HL-60/S4 treated with retinoic acid at 250 ng/mL for 4 days and 3 days (cell line): Measurements from ENCODE around the gene C1QL4.
"Not testable (repeated sequence)": the region's sequence is repeated elsewhere in the genome, so short reads cannot be mapped to it uniquely, and the experiment has no call there.

Source experiments
- in situ Hi-C: fragments of 300-500 bp; cut with MboI; formaldehyde crosslinking; loops from 2 replicates; pipeline ENCODE4 v1.7.0; 2022; ENCODE audit warnings: low sequenced_read_pairs

C1QL4 gene

DNA sequence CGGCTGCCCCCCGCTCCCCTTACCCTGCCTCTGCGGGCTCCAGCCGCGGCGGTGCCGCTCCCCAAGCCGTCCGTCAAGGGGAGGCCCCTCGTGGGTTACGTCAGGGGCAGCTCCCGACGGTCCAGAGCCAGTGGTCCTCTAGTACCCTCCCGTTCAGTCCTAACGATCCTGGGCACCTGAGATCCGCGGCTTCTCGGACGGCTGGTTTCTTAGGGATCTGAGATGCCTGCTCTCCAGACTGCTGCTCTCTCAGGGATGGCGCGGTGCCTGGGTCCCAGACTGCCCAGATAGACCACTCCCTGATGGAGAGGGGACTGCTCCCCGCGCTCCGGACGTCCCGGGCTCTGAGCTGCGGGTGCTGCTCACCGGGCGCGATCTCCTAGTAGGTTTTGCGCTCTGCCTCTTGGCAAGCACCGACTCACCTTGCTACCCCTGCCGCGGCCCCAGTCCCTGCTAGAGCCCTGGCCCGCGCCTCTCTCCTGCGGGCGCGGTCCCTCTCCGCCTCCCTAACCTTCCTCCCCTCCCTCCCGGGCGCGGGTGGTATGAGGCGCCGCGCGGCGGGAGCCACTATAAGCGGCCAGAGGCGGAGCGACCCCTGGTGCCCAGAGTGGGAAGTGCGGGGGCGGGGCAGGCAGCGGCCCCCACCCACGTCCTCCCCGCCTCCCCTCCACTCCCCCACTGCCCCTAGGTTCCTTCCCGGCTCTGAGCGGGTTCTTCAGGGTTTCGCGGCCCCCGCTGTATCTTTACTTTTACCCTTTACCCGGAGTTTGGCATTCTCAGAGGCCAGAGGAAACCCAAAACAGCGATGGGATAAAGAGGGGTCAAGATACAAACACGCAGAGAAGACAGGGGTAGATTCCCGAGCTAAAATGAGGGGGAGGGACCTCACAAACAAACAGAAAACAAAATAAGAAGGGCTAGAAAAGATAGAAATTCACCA is at the start of gene C1QL4:
Gene C1QL4 (minus strand): TSS at position 544 of the 940 bp plus-strand sequence. CDS start 711 bp downstream, outside the sequence.
- in situ Hi-C loops, result loop anchor here (10.0 kb wide), 1 partner anchor 52 kb away; no protein-coding TSS in a partner anchor

DNA sequence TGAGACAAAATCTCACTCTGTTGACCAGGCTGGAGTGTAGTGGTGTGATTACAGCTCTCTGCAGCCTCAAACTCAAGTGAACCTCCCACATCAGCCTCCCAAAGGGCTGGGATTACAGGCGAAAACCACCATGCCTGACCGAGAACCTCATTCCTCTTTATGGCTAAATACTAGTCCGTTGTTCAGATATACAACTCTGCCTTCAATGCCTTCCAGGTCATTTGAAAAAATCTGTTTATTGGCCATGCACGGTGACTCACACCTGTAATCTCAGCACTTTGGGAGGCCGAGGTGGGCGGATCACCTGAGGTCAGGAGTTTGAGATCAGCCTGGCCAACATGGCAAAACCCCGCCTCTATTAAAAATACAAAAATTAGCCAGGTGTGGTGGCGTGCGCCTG is 43.2 kb upstream of the C1QL4 start:
- in situ Hi-C loops, result not testable (repeated sequence)

DNA sequence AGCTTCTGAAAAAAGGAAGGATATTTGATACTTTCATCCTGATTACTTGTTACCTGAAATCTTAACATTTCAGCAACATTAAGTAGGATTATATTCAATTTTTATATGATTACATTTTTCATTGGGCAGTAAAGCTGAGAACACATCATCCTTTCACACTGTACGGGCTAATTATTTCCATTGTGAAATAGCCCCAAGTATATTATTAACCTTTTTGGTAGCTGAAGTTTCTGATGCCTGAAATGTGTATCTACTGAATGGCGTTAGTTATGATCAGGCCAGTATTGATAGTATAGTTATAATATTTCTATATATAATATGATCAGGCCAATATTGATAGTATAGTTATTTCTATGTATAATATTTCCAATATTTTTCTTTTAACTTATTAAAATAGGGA is 40.4 kb upstream of the C1QL4 start:
- in situ Hi-C loops, result no loop called here

- in situ Hi-C loops, result no loop called here
These were observed 38.4 kb upstream of the C1QL4 start for GRCh38 chr12:49375406-49375805.

GRCh38 chr12:49370539-49370938 is 33.6 kb upstream of the C1QL4 start:
- in situ Hi-C loops, result no loop called here

DNA sequence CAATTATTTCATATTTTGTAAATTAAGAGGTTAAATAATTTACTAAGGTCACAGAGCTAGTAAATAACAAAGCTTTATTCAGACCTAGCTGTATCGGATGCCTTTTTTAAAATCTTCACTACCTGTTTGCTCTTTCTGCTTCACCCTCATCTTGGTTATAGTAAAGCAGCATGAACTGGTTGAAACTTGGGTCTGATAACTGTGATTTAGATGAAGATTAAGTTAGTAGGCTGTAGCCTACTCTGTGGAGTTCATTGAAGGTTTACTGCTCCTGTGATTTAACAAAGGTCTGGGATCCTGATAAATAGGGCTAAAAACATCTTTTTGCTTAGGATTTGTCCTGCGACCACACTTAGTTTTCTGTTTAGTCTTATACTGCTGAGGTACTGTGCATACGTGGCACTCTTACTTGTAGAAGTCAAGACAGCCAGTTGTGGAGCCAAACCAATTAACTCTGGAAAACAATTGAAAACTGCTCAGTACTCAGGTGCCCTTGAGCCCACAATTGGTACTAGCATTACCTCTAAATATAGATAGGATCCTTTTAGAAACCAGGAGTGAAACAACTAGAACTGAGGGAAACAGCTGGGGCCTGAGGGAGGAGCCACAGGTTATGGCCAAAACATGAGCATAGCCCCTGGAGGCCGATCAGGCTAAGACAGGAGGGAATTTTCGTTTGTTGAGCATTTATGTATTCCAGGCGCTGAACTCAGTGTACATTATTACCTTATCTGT is 32.6 kb upstream of the C1QL4 start:
- in situ Hi-C loops, result no loop called here

DNA sequence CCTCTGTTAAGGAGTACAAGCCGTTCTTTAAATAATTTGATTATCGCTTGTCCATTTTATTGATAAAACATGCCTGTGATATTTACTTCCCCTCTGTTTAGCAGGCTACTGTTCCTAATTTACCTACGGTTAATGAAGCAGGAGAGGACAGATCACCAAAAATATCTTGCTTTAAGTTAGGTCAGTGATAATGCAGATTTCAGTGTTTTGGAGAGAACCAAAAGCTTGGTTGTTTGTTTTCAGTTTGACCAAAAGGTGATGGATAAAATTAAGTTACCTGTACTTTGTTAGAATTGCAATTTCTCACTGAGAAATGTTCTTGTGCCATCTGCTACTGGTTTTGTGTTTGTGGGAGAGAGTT is 31.2 kb upstream of the C1QL4 start:
- in situ Hi-C loops, result no loop called here

GRCh38 chr12:49367381-49368239 is 30.6 kb upstream of the C1QL4 start, which contains the start of gene SPATS2:
TSS of gene SPATS2 (plus strand) at chr12:49367462. CDS start at chr12:49461013, 93,551 bp downstream.
- in situ Hi-C loops, result no loop called here

- in situ Hi-C loops, result no loop called here
These were observed 29.8 kb upstream of the C1QL4 start for GRCh38 chr12:49366652-49367380.

GRCh38 chr12:49366096-49366651 is 29.2 kb upstream of the C1QL4 start:
- in situ Hi-C loops, result no loop called here

GRCh38 chr12:49365542-49365941 is 28.6 kb upstream of the C1QL4 start:
- in situ Hi-C loops, result no loop called here

DNA sequence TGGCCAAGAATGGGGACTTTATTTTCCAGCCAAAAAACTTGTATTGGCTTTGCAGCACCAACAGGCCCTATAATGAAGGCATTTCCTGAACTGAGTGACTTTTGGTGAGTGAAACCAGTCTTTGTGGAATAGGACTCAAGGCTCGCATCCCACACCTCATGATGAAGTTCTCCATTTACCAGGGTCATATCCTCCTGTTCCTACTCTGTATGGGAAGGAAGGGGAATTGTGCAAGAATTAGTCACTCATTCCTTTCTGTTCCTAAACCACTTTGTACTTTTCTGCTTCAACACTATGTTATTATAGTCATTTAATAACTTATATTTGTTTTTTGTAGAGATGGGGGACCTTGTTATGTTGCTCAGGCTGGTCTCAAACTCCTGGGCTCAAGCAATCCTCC is 28.0 kb upstream of the C1QL4 start:
- in situ Hi-C loops, result loop anchor here (5.0 kb wide), 1 partner anchor 142 kb away; no protein-coding TSS in a partner anchor

DNA sequence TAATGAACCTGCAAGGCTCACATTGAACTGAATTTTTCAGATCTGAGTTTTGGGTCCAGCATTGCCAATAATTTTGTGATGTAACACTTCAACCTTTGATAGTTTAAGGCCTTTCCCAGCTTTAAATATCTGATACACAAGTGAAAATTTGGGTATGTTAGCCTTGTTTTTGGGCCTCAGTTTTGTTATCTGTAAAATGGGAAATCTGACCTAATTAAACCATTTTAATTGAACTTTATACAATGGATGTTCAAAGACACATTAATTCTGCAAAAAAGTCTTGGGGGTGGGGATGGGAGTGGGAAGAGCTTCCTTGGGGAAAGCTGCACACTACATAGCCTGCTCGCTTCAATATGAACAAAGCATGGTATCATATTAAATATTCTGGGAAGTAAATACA is 25.1 kb upstream of the C1QL4 start:
- in situ Hi-C loops, result loop anchor here (5.0 kb wide), 1 partner anchor 145 kb away; no protein-coding TSS in a partner anchor

GRCh38 chr12:49359671-49360070 is 22.7 kb upstream of the C1QL4 start:
- in situ Hi-C loops, result loop anchor here (5.0 kb wide), 1 partner anchor 148 kb away; no protein-coding TSS in a partner anchor

- in situ Hi-C loops, result no loop called here
These were observed 21.6 kb upstream of the C1QL4 start for GRCh38 chr12:49358483-49359141.

DNA sequence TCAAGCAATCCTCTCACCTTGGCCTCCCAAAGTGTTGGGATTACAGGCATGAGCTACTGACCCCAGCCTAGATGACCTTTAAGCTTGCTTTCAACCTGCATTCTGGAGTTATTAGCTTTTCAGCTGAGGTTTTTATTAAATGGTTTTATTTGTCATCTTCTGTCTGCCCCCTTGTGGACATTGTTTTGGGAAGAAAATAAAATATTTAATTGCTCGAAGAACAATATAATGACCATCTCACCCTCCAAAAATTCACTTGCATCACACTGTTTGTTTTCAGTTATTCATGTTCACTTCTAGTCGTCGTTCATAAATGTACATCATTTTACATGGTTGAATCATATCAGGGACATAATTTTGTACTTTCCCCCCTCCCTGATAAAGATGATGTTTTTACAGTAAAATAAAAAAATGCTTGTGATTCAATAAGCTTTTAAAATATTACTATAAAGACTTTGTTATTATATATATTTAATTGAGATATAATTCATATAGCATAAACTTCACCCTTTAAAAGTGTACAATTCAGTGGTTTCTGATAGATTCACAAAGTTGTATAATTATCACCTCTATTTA is 20.2 kb upstream of the C1QL4 start:
- in situ Hi-C loops, result no loop called here

GRCh38 chr12:49355913-49356312 is 18.9 kb upstream of the C1QL4 start:
- in situ Hi-C loops, result no loop called here

GRCh38 chr12:49352351-49352750 is 15.4 kb upstream of the C1QL4 start:
- in situ Hi-C loops, result no loop called here

DNA sequence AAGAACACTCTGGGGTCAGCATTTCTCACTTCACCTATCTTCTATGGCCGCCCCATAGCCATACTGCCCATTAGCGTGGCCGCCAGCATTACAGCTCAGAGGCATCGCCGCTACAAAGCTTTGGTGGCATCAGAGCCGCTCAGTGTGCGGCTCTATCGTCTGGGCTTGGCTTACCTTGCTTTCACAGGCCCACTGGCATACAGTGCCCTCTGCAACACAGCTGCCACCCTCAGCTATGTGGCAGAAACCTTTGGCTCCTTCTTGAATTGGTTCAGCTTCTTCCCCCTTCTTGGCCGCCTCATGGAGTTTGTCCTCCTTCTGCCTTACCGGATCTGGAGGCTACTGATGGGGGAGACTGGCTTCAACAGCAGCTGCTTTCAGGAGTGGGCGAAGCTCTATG is 12.3 kb upstream of the C1QL4 start:
- in situ Hi-C loops, result no loop called here
